ENCODE measurements around the gene RUFY4. TPM values are rescaled to one million over a fixed set of nuclear protein-coding genes. Genes with fewer than 3 reads are reported as not detected.
A peak's percentile ranks its signal among the peaks of the same experiment; 100 is the strongest.
"Not testable (repeated sequence)": the region's sequence is repeated elsewhere in the genome, so short reads cannot be mapped to it uniquely, and the experiment has no call there.

RUFY4 gene
- total RNA-seq (2021; ENCODE audit: unreplicated experiment) (not detected), Bru-seq, nascent RNA (percentile 4 among the genes with signal in this experiment), BruChase-seq, experiment 1, labeled RNA remaining after a 2-hour chase (not detected), BruChase-seq, experiment 2, labeled RNA remaining after a 6-hour chase (percentile 8 among the genes with signal in this experiment)
- polyA plus RNA-seq (2012; ENCODE audit: insufficient read length), result not detected
- long read RNA-seq, partial matches to known transcripts, result 0 of 1 reads
- long read RNA-seq, other reads (novel, unspliced or antisense), result 1 of 1 reads

- POLR2A ChIA-PET; in situ Hi-C loops (cut with HindIII; ENCODE audit: low pct_unique_long_range_greater_than_20kb, low sequenced_read_pairs); H3K9me3 ChIP-seq (ENCODE audit: control insufficient read depth, insufficient read depth, low read depth, low read length); H3K27me3 ChIP-seq (ENCODE audit: control insufficient read depth, insufficient read depth, low read length); H3K36me3 ChIP-seq (ENCODE audit: control insufficient read depth, insufficient read depth, low read length); H3K4me1 ChIP-seq (ENCODE audit: control insufficient read depth, insufficient read depth, low read length); H3K27ac ChIP-seq (ENCODE audit: low read length); BruUV-seq (replicated peaks): not testable (repeated sequence)
- intact Hi-C loops (cut with micrococcal nuclease; ENCODE audit: unreplicated experiment), result loop anchor here (2.0 kb wide), 1 partner anchor 284 kb away; no protein-coding TSS in a partner anchor
- peak; percentile 42 for DNase-seq (ENCODE audit: low read depth, low spot score)
- CTCF ChIA-PET, result interaction anchor here (0.6 to 1.0 kb wide), 5 partner anchors 13 to 283 kb away, joined by 3 to 8 read pairs (median 3); no protein-coding TSS in a partner anchor
- peak within 1 kb of the TSS; percentile 15 to 40; a peak in 3 of 4 replicates for H3K4me3 ChIP-seq (ENCODE audit: low read depth in 2 of 2, low read length in 2 of 2)
- ATAC-seq, result peak; percentile 82
- peak; percentile 94 for TF ChIP-seq CTCF (IDR thresholded peaks at IDR 0.05)
Measured at GRCh38 chr2:218068721-218069334, at the start of gene RUFY4. Gene RUFY4 (plus strand): TSS chr2:218069253. CDS start chr2:218070606, 1,353 bp downstream.

DNA sequence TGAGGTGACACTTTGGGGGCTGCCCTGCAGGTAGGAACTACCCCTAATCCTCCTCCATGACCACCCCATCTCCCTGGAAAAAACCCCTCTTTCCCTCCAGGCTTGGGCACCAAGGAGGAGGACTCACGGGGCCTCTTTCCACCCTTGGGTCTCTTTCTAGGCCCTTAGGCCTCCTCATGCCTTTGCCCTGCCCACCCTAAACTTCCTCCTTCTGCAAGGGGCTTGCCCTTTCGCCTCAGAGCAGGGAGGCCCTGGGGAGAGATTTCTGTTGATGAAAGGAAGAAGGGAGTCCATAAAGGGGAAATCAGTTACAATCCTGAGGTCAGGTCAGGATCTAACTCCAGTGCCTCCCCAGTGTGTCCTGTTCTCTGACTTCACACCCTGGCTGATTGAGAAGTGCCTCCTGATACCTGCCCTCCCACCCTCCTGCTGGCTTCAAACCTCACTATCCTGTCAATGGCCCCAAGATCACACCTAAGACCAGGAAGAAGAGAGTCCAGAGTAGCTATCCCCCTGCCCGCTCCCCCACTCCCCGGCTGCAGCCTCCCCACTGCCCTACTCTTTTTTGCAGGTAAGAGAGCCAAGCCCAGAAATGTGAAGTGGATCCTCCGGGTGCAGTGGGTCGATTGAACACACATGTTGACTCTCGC is 49.5 kb upstream of the RUFY4 start:
- DNase-seq (ENCODE audit: low read depth, low spot score), result no peak
- H3K4me3 ChIP-seq (ENCODE audit: low read depth in 2 of 2, low read length in 2 of 2), result no peak overlapping the region
- no peaks in the 10 kb centered on the region for H3K4me1 ChIP-seq (ENCODE audit: control insufficient read depth, insufficient read depth, low read length)
- TF ChIP-seq TCF7L2 (IDR thresholded peaks at IDR 0.05; ENCODE audit: low read depth, low read length) (no peak), SIN3A (IDR thresholded peaks at IDR 0.05; ENCODE audit: borderline replicate concordance, insufficient read depth, low read depth, low read length) (no peak), CTCF (IDR thresholded peaks at IDR 0.05) (no peak), POLR2AphosphoS5 (IDR thresholded peaks at IDR 0.05; ENCODE audit: low read depth, low read length) (no peak)
- TF ChIP-seq, protein P1, sequence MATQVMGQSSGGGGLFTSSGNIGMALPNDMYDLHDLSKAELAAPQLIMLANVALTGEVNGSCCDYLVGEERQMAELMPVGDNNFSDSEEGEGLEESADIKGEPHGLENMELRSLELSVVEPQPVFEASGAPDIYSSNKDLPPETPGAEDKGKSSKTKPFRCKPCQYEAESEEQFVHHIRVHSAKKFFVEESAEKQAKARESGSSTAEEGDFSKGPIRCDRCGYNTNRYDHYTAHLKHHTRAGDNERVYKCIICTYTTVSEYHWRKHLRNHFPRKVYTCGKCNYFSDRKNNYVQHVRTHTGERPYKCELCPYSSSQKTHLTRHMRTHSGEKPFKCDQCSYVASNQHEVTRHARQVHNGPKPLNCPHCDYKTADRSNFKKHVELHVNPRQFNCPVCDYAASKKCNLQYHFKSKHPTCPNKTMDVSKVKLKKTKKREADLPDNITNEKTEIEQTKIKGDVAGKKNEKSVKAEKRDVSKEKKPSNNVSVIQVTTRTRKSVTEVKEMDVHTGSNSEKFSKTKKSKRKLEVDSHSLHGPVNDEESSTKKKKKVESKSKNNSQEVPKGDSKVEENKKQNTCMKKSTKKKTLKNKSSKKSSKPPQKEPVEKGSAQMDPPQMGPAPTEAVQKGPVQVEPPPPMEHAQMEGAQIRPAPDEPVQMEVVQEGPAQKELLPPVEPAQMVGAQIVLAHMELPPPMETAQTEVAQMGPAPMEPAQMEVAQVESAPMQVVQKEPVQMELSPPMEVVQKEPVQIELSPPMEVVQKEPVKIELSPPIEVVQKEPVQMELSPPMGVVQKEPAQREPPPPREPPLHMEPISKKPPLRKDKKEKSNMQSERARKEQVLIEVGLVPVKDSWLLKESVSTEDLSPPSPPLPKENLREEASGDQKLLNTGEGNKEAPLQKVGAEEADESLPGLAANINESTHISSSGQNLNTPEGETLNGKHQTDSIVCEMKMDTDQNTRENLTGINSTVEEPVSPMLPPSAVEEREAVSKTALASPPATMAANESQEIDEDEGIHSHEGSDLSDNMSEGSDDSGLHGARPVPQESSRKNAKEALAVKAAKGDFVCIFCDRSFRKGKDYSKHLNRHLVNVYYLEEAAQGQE (IDR thresholded peaks at IDR 0.05; ENCODE audit: insufficient read depth in 1 of 2, low read depth in 2 of 2, low read length in 1 of 2), result no peak
- H3K27ac ChIP-seq (ENCODE audit: low read length), result no peak overlapping the region
- H3K9me3 ChIP-seq (ENCODE audit: control insufficient read depth, insufficient read depth, low read depth, low read length), result no peaks in the 10 kb centered on the region
- H3K36me3 ChIP-seq (ENCODE audit: control insufficient read depth, insufficient read depth, low read length), result no peaks in the 10 kb centered on the region
- intact Hi-C loops (cut with micrococcal nuclease; ENCODE audit: unreplicated experiment) (no loop called here), in situ Hi-C loops (cut with HindIII; ENCODE audit: low pct_unique_long_range_greater_than_20kb, low sequenced_read_pairs) (no loop called here)
- CTCF ChIA-PET, result no interaction called here
- no peaks in the 10 kb centered on the region for H3K27me3 ChIP-seq (ENCODE audit: control insufficient read depth, insufficient read depth, low read length)
- POLR2A ChIA-PET, result no interaction called here
- no TSS peak for BruUV-seq (replicated peaks)
- no peak for ATAC-seq

Data from Panc1 (cell line).